H9 (cell line): ENCODE results near the gene PON2. TPM values are rescaled to one million over a fixed set of nuclear protein-coding genes. Genes with fewer than 3 reads are reported as not detected.

Experiments
- DNase-seq: peaks from one replicate; pipeline ENCODE4 v3.0.0-alpha.2; 2017
- H2AFZ ChIP-seq: one replicate; pipeline ENCODE4 v1.6.1; 2013; ENCODE audit warnings: mild to moderate bottlenecking, low read length, control low read depth, moderate library complexity
- H2AK5ac ChIP-seq: 2 replicates; pipeline ENCODE4 v1.6.1; 2013; ENCODE audit warnings: low read length, control low read depth, mixed read lengths; ENCODE audit not compliant: insufficient read length
- H2BK120ac ChIP-seq: one replicate; pipeline ENCODE4 v1.6.1; 2013; ENCODE audit warnings: low read depth, mild to moderate bottlenecking, low read length, control low read depth, inconsistent platforms; ENCODE audit not compliant: poor library complexity, severe bottlenecking
- H2BK12ac ChIP-seq: 2 replicates; pipeline ENCODE4 v1.6.1; 2013; ENCODE audit warnings: low read length, control low read depth, mixed read lengths, low read depth; ENCODE audit not compliant: insufficient read length
- H2BK15ac ChIP-seq: 2 replicates; pipeline ENCODE4 v1.6.1; 2013; ENCODE audit warnings: low read depth, low read length, control low read depth
- H2BK20ac ChIP-seq: one replicate; pipeline ENCODE4 v1.6.1; 2013; ENCODE audit warnings: low read depth, mild to moderate bottlenecking, low read length, control low read depth, inconsistent platforms; ENCODE audit not compliant: poor library complexity, severe bottlenecking
- H2BK5ac ChIP-seq: 2 replicates; pipeline ENCODE4 v1.6.1; 2013; ENCODE audit warnings: low read length, control low read depth, mixed read lengths; ENCODE audit not compliant: insufficient read length
- H3K14ac ChIP-seq: 2 replicates; pipeline ENCODE4 v1.6.1; 2013; ENCODE audit warnings: low read length, control low read depth; ENCODE audit not compliant: insufficient read depth
- H3K18ac ChIP-seq: 2 replicates; pipeline ENCODE4 v1.6.1; 2013; ENCODE audit warnings: low read depth, mild to moderate bottlenecking, mixed read lengths, low read length, control low read depth; ENCODE audit not compliant: insufficient read length
- H3K23ac ChIP-seq: 2 replicates; pipeline ENCODE4 v1.6.1; 2013; ENCODE audit warnings: low read length, control low read depth, mixed read lengths, low read depth; ENCODE audit not compliant: insufficient read length
- H3K23me2 ChIP-seq: 2 replicates; pipeline ENCODE4 v1.6.1; 2013; ENCODE audit warnings: low read depth, mild to moderate bottlenecking, mixed read lengths, low read length, control low read depth; ENCODE audit not compliant: insufficient read length, poor library complexity, severe bottlenecking
- H3K27ac ChIP-seq: 2 replicates; pipeline ENCODE4 v1.5.1; 2013; ENCODE audit warnings: low read length, control low read depth, mixed read lengths, low read depth; ENCODE audit not compliant: insufficient read length
- H3K27me3 ChIP-seq: 2 replicates; pipeline ENCODE4 v1.6.1; 2013; ENCODE audit warnings: low read length, control low read depth, inconsistent platforms; ENCODE audit not compliant: insufficient read depth
- H3K4ac ChIP-seq: 2 replicates; pipeline ENCODE4 v1.6.1; 2013; ENCODE audit warnings: low read depth, mild to moderate bottlenecking, control low read depth, inconsistent platforms, low read length, moderate library complexity
- H3K4me1 ChIP-seq: 2 replicates; pipeline ENCODE4 v1.6.1; 2013; ENCODE audit warnings: low read length, control low read depth, inconsistent platforms; ENCODE audit not compliant: insufficient read depth
- H3K4me2 ChIP-seq: 2 replicates; pipeline ENCODE4 v1.6.1; 2013; ENCODE audit warnings: low read length, control low read depth, mixed read lengths; ENCODE audit not compliant: insufficient read length, insufficient read depth
- H3K56ac ChIP-seq: 2 replicates; pipeline ENCODE4 v1.6.1; 2013; ENCODE audit warnings: low read depth, mild to moderate bottlenecking, mixed read lengths, low read length, control low read depth; ENCODE audit not compliant: insufficient read length
- H3K79me1 ChIP-seq: 2 replicates; pipeline ENCODE4 v1.6.1; 2013; ENCODE audit warnings: low read depth, mild to moderate bottlenecking, moderate library complexity, low read length, control low read depth, inconsistent platforms; ENCODE audit not compliant: insufficient read depth, poor library complexity, severe bottlenecking
- H3K79me2 ChIP-seq: 2 replicates; pipeline ENCODE4 v1.6.1; 2013; ENCODE audit warnings: low read length, control low read depth, inconsistent platforms; ENCODE audit not compliant: insufficient read depth
- H3K9ac ChIP-seq: 2 replicates; pipeline ENCODE4 v1.6.1; 2013; ENCODE audit warnings: low read length, control low read depth, mixed read lengths; ENCODE audit not compliant: insufficient read length; ENCODE audit errors: extremely low read depth
- H3K9me3 ChIP-seq: one replicate; pipeline ENCODE4 v1.6.1; 2013; ENCODE audit warnings: low read depth, low read length, inconsistent platforms; ENCODE audit not compliant: control insufficient read depth
- H3T11ph ChIP-seq: one replicate; pipeline ENCODE4 v1.6.1; 2013; ENCODE audit warnings: mild to moderate bottlenecking, low read length, control low read depth, inconsistent platforms
- H4K20me1 ChIP-seq: one replicate; pipeline ENCODE4 v1.6.1; 2013; ENCODE audit not compliant: control insufficient read depth, insufficient read length, insufficient read depth
- H4K5ac ChIP-seq: 2 replicates; pipeline ENCODE4 v1.6.1; 2013; ENCODE audit warnings: low read depth, mild to moderate bottlenecking, mixed read lengths, low read length, control low read depth; ENCODE audit not compliant: insufficient read length
- H4K8ac ChIP-seq: replicated peaks from 2 replicates; pipeline ENCODE4 v1.6.1; 2013; ENCODE audit warnings: low read length, control low read depth, mixed read lengths, low read depth; ENCODE audit not compliant: insufficient read length
- H4K91ac ChIP-seq: 2 replicates; pipeline ENCODE4 v1.6.1; 2013; ENCODE audit warnings: low read depth, mild to moderate bottlenecking, moderate library complexity, mixed read lengths, low read length, control low read depth; ENCODE audit not compliant: insufficient read length
- H3K27ac Mint-ChIP-seq, 3 experiments: 2 replicates in 2 of 3; 3 replicates in 1 of 3; pipeline ENCODE4 v1.8.0; 2020 to 2021; ENCODE audit warnings: mixed read lengths in 3 of 3, mild to moderate bottlenecking in 1 of 3, moderate library complexity in 1 of 3
- H3K27me3 Mint-ChIP-seq: 2 replicates; pipeline ENCODE4 v1.8.0; 2021; ENCODE audit warnings: low read depth, mild to moderate bottlenecking, moderate library complexity, mixed read lengths
- H3K36me3 Mint-ChIP-seq, 3 experiments: 2 replicates in 2 of 3; 3 replicates in 1 of 3; pipeline ENCODE4 v1.8.0; 2020 to 2021; ENCODE audit warnings: low read depth in 3 of 3, mixed read lengths in 3 of 3; ENCODE audit not compliant: insufficient read depth in 1 of 3
- H3K4me1 Mint-ChIP-seq, 2 experiments: 2 replicates each; pipeline ENCODE4 v1.8.0; 2020; ENCODE audit warnings: mixed read lengths in 2 of 2
- H3K4me3 Mint-ChIP-seq, 2 experiments: 2 replicates in 1 of 2; 3 replicates in 1 of 2; pipeline ENCODE4 v1.8.0; 2020 to 2021; ENCODE audit warnings: mild to moderate bottlenecking in 2 of 2, mixed read lengths in 2 of 2, moderate library complexity in 1 of 2
- H3K9me3 Mint-ChIP-seq, 2 experiments: 2 replicates in 1 of 2; 3 replicates in 1 of 2; pipeline ENCODE4 v1.8.0; 2020; ENCODE audit warnings: mild to moderate bottlenecking in 2 of 2, mixed read lengths in 2 of 2, moderate library complexity in 1 of 2
- CTCF ChIP-seq: fragments of 200-600 bp; sonication (generic); conservative IDR thresholded peaks from 3 replicates; pipeline ENCODE4 v1.8.0; 2021; ENCODE audit warnings: antibody characterized with exemption, mild to moderate bottlenecking
- WGBS: extraction: QIAGEN DNeasy Blood & Tissue Kit; methylation state at CpG from one replicate; pipeline ENCODE4 v1.1.7; 2013; ENCODE audit warnings: missing lambda C conversion rate, low lambda C conversion rate, mixed read lengths; ENCODE audit not compliant: insufficient read length; ENCODE audit errors: extremely low coverage; 5-methylcytosine and 5-hydroxymethylcytosine counted together
- total RNA-seq: library from RNA; stranded (reverse); gene quantifications from 2 replicates; pipeline ENCODE4 v1.2.1, GENCODE V29; 2021

The PON2 gene
- total RNA-seq, 1 experiment from 2014 or later, result 26.7 TPM

- TF ChIP-seq CTCF, result no peak
- Mint-ChIP-seq H3K4me1 (no peaks in the 10 kb centered on the region), H3K27ac (no peak overlapping the region), H3K36me3 (peaks cover 10 to 33% (median 18%) of the 10 kb centered on the region in 3 experiments; a peak in 6 of 7 replicates), H3K27me3 (no peaks in the 10 kb centered on the region; the same call in 1 of the 2 replicates), H3K9me3 (peaks cover 31 to 32% of the 10 kb centered on the region in 2 experiments), H3K4me3 (no peak overlapping the region)
- Histone ChIP-seq H4K5ac (no peak overlapping the region), H2BK120ac (no peak overlapping the region), H4K8ac (no peak overlapping the region), H3K9ac (no peak overlapping the region), H2BK15ac (no peak overlapping the region), H3K79me1 (no peaks in the 10 kb centered on the region), H2AK5ac (no peak overlapping the region), H3K18ac (no peak overlapping the region), H3T11ph (no peak overlapping the region), H2BK12ac (no peak overlapping the region), H3K9me3 (no peaks in the 10 kb centered on the region), H3K27me3 (no peaks in the 10 kb centered on the region), H3K4ac (no peak overlapping the region), H3K14ac (no peak overlapping the region), H2BK20ac (no peak overlapping the region), H4K20me1 (no peaks in the 10 kb centered on the region), H2AFZ (no peak overlapping the region), H3K23ac (no peak overlapping the region), H3K4me2 (no peak overlapping the region), H2BK5ac (no peak overlapping the region), H3K79me2 (no peaks in the 10 kb centered on the region), H3K23me2 (no peaks in the 10 kb centered on the region), H3K56ac (no peak overlapping the region), H3K27ac (no peak overlapping the region), H4K91ac (no peak overlapping the region), H3K4me1 (no peaks in the 10 kb centered on the region)
- DNase-seq, result no peak
- WGBS, result no CpG with 5 or more reads among the region's 2 CpGs
Measured at GRCh38 chr7:95375591-95376257, 59.1 kb downstream of the PON2 start.
